Aorta (tissue), 5 donors: ENCODE data around the gene AGPAT1. TPM values are rescaled to one million over a fixed set of nuclear protein-coding genes. Genes with fewer than 3 reads are reported as not detected.

Source experiments
- ATAC-seq: fragments of 200-7000 bp; cut with Tn5 transposase; one replicate; pipeline ENCODE4 v1.9.1; 2022; ENCODE audit warnings: moderate library complexity; ENCODE audit not compliant: low FRiP score
- DNase-seq, 2 donors: peaks; one replicate each; pipeline ENCODE4 v3.0.0-alpha.2; 2020
- H3K27ac ChIP-seq, 2 donors: one replicate each; pipeline ENCODE4 v1.5.1; 2013; ENCODE audit warnings: low read length in 2 of 2, mild to moderate bottlenecking in 2 of 2, moderate library complexity in 2 of 2, control low read depth in 1 of 2, inconsistent platforms in 1 of 2, low read depth in 1 of 2
- H3K27me3 ChIP-seq, 2 donors: one replicate each; pipeline ENCODE4 v1.6.1; 2013; ENCODE audit warnings: control low read depth in 1 of 2, low read length in 1 of 2, mild to moderate bottlenecking in 1 of 2, moderate library complexity in 1 of 2; ENCODE audit not compliant: insufficient read depth in 2 of 2, control insufficient read depth in 1 of 2
- H3K36me3 ChIP-seq, 2 donors: one replicate each; pipeline ENCODE4 v1.6.1; 2013; ENCODE audit warnings: control low read depth in 1 of 2, low read length in 1 of 2, mild to moderate bottlenecking in 1 of 2; ENCODE audit not compliant: insufficient read depth in 2 of 2, control insufficient read depth in 1 of 2
- H3K4me1 ChIP-seq, 2 donors: one replicate each; pipeline ENCODE4 v1.6.1; 2013; ENCODE audit warnings: low read length in 2 of 2, control low read depth in 1 of 2, mild to moderate bottlenecking in 1 of 2, moderate library complexity in 1 of 2; ENCODE audit not compliant: insufficient read depth in 2 of 2, control insufficient read depth in 1 of 2
- H3K4me3 ChIP-seq, 2 donors: one replicate each; pipeline ENCODE4 v1.5.1; 2013; ENCODE audit warnings: low read length in 2 of 2, control low read depth in 1 of 2, mild to moderate bottlenecking in 1 of 2
- H3K9me3 ChIP-seq: one replicate; pipeline ENCODE4 v1.6.1; 2013; ENCODE audit warnings: mild to moderate bottlenecking, low read length; ENCODE audit not compliant: control insufficient read depth
- whole genome bisulfite sequencing, 2 donors: extraction: QIAGEN DNeasy Blood & Tissue Kit; methylation state at CpG; one replicate each; pipeline ENCODE4 v1.1.7; 2013; 5-methylcytosine and 5-hydroxymethylcytosine counted together
- intact Hi-C, 2 donors: fragments of 100-400 bp; cut with DNase I; formaldehyde crosslinking; loops; one replicate each; pipeline versions ENCODE4 v1.14.2 to v1.15.0; 2022
- polyA plus RNA-seq, 2 donors: library from polyadenylated mRNA; stranded (reverse); fragments of 200-250 nt; gene quantifications; one replicate each; pipeline ENCODE4 v1.2.3, GENCODE V29; 2013
- total RNA-seq, 2 donors: library from RNA; stranded (reverse); fragmentation: NEBNext Ultra II Directional; extraction: Animal tissue kit (Norgen Biotek cat#: 25700); gene quantifications; one replicate each; pipeline ENCODE4 v1.2.1, GENCODE V29; 2021
- donor health status: healthy with polysubstance abuse.
- donor health status: Bipolar disorder and iron deficiency.
- donor health status: DM: no; HTN: no; CAD: no.
- donor health status: DM: no; HTN: no; CAD: no.
- donor health status: DM: yes; HTN: yes; CAD: no.

Gene AGPAT1
- total and polyA plus RNA-seq, 4 donors = 36.2 to 54.8 (median 42.3) TPM

GRCh38 chr6:32178547-32179440 is 2.9 kb upstream of the AGPAT1 start:
- no peak for ATAC-seq
- H3K27ac ChIP-seq = peak overlapping the region in 1 of 2 donors; percentile 49

GRCh38 chr6:32177788-32178546 is 2.1 kb upstream of the AGPAT1 start, which contains the start of gene RNF5:
Gene RNF5 (plus strand): TSS chr6:32178405. CDS start chr6:32178512, 107 bp downstream.
- DNase-seq = peak; percentile 95 to 98
- 0% methylated on average over 33 of the region's 33 CpGs for WGBS, 2 donors
- H3K4me1 ChIP-seq = peaks cover 0 to 2% of the 10 kb centered on the region in 2 donors
- no peaks in the 10 kb centered on the region for H3K27me3 ChIP-seq
- H3K4me3 ChIP-seq = peak within 1 kb of the TSS; percentile 45 to 54
- H3K36me3 ChIP-seq = no peaks in the 10 kb centered on the region
- peak within 1 kb of the TSS; percentile 95 for H3K27ac ChIP-seq
- ATAC-seq = peak; percentile 93
- H3K9me3 ChIP-seq = no peaks in the 10 kb centered on the region
- intact Hi-C loops = loop anchor here in 1 of 2 donors (1.0 to 10.0 kb wide), 6 partner anchors 23 to 636 kb away; partner anchors contain the start of genes DDX39B, DXO, FKBPL and PPT2

More at GRCh38 chr6:32178547-32179440, 2.9 kb upstream of the AGPAT1 start:
- H3K4me3 ChIP-seq = peak overlapping the region; percentile 45 to 54
- intact Hi-C loops = loop anchor here in 1 of 2 donors (1.0 to 10.0 kb wide), 5 partner anchors 48 to 636 kb away; partner anchors contain the start of genes DDX39B, DXO, FKBPL and ZBTB12
- peaks cover 0 to 2% of the 10 kb centered on the region in 2 donors for H3K4me1 ChIP-seq
- no peaks in the 10 kb centered on the region for H3K9me3 ChIP-seq
- 3 to 4% methylated on average over 24 of the region's 24 CpGs for WGBS, 2 donors
- H3K27me3 ChIP-seq = no peaks in the 10 kb centered on the region
- DNase-seq = no peak
- no peaks in the 10 kb centered on the region for H3K36me3 ChIP-seq

- ATAC-seq (peak; percentile 45), DNase-seq (no peak)
- Histone ChIP-seq H3K4me3 (peak overlapping the region; percentile 44 to 45), H3K36me3 (no peaks in the 10 kb centered on the region), H3K4me1 (peaks cover 0 to 2% of the 10 kb centered on the region in 2 donors), H3K9me3 (no peaks in the 10 kb centered on the region), H3K27ac (peak overlapping the region; percentile 95), H3K27me3 (no peaks in the 10 kb centered on the region)
- intact Hi-C loops = loop anchor here in 1 of 2 donors (2.0 to 10.0 kb wide), 5 partner anchors 22 to 635 kb away; partner anchors contain the start of genes DDX39B, DXO, PPT2 and ZBTB12
- 0 to 1% methylated on average over 20 of the region's 20 CpGs for WGBS, 2 donors
These were observed 1.4 kb upstream of the AGPAT1 start for GRCh38 chr6:32177183-32177787.

- H3K36me3 ChIP-seq = no peaks in the 10 kb centered on the region
- intact Hi-C loops = loop anchor here in 1 of 2 donors (2.0 to 10.0 kb wide), 5 partner anchors 22 to 634 kb away; partner anchors contain the start of genes DDX39B, DXO, PPT2 and ZBTB12
- 5 to 11% methylated on average over 5 of the region's 5 CpGs for WGBS, 2 donors
- no peaks in the 10 kb centered on the region for H3K9me3 ChIP-seq
- no peak for ATAC-seq
- no peaks in the 10 kb centered on the region for H3K27me3 ChIP-seq
- H3K4me3 ChIP-seq = peak overlapping the region; percentile 44 to 45
- peak; percentile 17 to 32 for DNase-seq
- peaks cover 0 to 2% of the 10 kb centered on the region in 2 donors for H3K4me1 ChIP-seq
- peak overlapping the region; percentile 95 for H3K27ac ChIP-seq
These were observed 745 bp upstream of the AGPAT1 start for GRCh38 chr6:32176476-32177182.

- Histone ChIP-seq H3K36me3 (no peaks in the 10 kb centered on the region), H3K4me1 (peaks cover 0 to 2% of the 10 kb centered on the region in 2 donors), H3K27ac (peak overlapping the region in 1 of 2 donors; percentile 68), H3K4me3 (peak overlapping the region; percentile 94 to 95), H3K9me3 (no peaks in the 10 kb centered on the region), H3K27me3 (no peaks in the 10 kb centered on the region)
- 0 to 5% methylated on average over 2 of the region's 2 CpGs for WGBS, 2 donors
- intact Hi-C loops = loop anchor here in 1 of 2 donors (5.0 to 10.0 kb wide), 4 partner anchors 201 to 633 kb away; partner anchors contain the start of genes DDX39B, DXO and ZBTB12
- ATAC-seq (no peak), DNase-seq (peak in 1 of 2 donors; percentile 0)
These were observed 568 bp downstream of the AGPAT1 start for GRCh38 chr6:32175322-32175710.

GRCh38 chr6:32174416-32174815 is 1.5 kb downstream of the AGPAT1 start:
- DNase-seq (peak in 1 of 2 donors; percentile 5), ATAC-seq (no peak)
- Histone ChIP-seq H3K27ac (no peak overlapping the region), H3K9me3 (no peaks in the 10 kb centered on the region), H3K4me1 (peaks cover 0 to 2% of the 10 kb centered on the region in 2 donors), H3K4me3 (no peak overlapping the region), H3K36me3 (peaks cover 0 to 4% of the 10 kb centered on the region in 2 donors), H3K27me3 (no peaks in the 10 kb centered on the region)
- intact Hi-C loops = loop anchor here in 1 of 2 donors (10.0 kb wide), 2 partner anchors 200 to 270 kb away; partner anchors contain the start of genes DXO and ZBTB12
- WGBS, 2 donors = 88 to 94% methylated on average over 1 of the region's 1 CpG

- Histone ChIP-seq H3K27me3 (no peaks in the 10 kb centered on the region), H3K4me3 (no peak overlapping the region), H3K9me3 (no peaks in the 10 kb centered on the region), H3K27ac (no peak overlapping the region), H3K36me3 (peaks cover 0 to 4% of the 10 kb centered on the region in 2 donors), H3K4me1 (peaks cover 0 to 2% of the 10 kb centered on the region in 2 donors)
- intact Hi-C loops = loop anchor here in 1 of 2 donors (10.0 kb wide), 2 partner anchors 198 to 268 kb away; partner anchors contain the start of genes DXO and ZBTB12
- ATAC-seq (no peak), DNase-seq (peak; percentile 5 to 6)
- 72 to 76% methylated on average over 4 of the region's 4 CpGs for WGBS, 2 donors
These were observed 2.7 kb downstream of the AGPAT1 start for GRCh38 chr6:32173051-32173727.
